ENCODE measurements around the gene GAS1. TPM values are rescaled to one million over a fixed set of nuclear protein-coding genes. Genes with fewer than 3 reads are reported as not detected.

The GAS1 gene
- total and polyA plus RNA-seq, 10 donors = 2.0 to 13.2 (median 5.4) TPM

GRCh38 chr9:86902176-86902575, 45.1 kb downstream of the GAS1 start:
- intact Hi-C loops (cut with DNase I; ENCODE audit: low total_unique reads) = no loop called here
- Histone ChIP-seq H3K27me3 (replicated peaks in 1 of 7) (peaks cover 0 to 56% (median 17%) of the 10 kb centered on the region in 7 donors), H3K27ac (no peak overlapping the region), H3K4me3 (no peak overlapping the region), H3K9me3 (peaks cover 0 to 4% (median 0%) of the 10 kb centered on the region in 8 donors), H3K4me1 (peaks cover 0 to 12% (median 3%) of the 10 kb centered on the region in 6 donors), H3K36me3 (no peaks in the 10 kb centered on the region)
- no peak for TF ChIP-seq CTCF (IDR thresholded peaks at IDR 0.05 in 8 of 11, conservative IDR thresholded peaks at IDR 0.05 in 3 of 11)
- TF ChIP-seq POLR2A (IDR thresholded peaks at IDR 0.05) = no peak
- no peak for TF ChIP-seq POLR2AphosphoS5 (IDR thresholded peaks at IDR 0.05)
- no peak for DNase-seq
- WGBS, 5 donors = 19 to 35% (median 22%) methylated on average over 8 of the region's 8 CpGs

DNA sequence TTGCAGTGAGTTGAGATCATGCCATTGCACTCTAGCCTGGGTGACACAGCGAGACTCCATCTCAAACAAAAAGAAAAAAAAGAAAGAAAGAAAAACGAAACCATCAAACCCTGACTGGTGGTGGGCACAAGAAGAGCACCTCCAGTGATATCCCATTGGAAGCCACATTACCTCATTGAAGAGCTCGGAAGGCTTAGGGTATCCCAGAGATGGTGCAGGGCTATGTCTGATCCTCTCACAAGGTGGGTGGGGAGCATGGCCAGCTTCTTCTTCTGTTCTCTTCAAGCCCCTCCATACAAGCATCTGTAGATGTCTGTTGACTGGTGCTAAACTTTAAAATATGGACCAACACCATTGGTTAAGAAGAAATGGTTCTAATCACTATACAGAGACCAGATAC, 45.8 kb downstream of the GAS1 start:
- peaks cover 0 to 12% (median 3%) of the 10 kb centered on the region in 6 donors for H3K4me1 ChIP-seq
- peaks cover 0 to 56% (median 17%) of the 10 kb centered on the region in 7 donors for H3K27me3 ChIP-seq (replicated peaks in 1 of 7)
- no peak overlapping the region for H3K4me3 ChIP-seq
- DNase-seq = no peak
- no peaks in the 10 kb centered on the region for H3K36me3 ChIP-seq
- no peak overlapping the region for H3K27ac ChIP-seq
- TF ChIP-seq CTCF (IDR thresholded peaks at IDR 0.05 in 8 of 11, conservative IDR thresholded peaks at IDR 0.05 in 3 of 11) (no peak), POLR2AphosphoS5 (IDR thresholded peaks at IDR 0.05) (no peak), POLR2A (IDR thresholded peaks at IDR 0.05) (no peak)
- H3K9me3 ChIP-seq = peaks cover 0 to under 1% (median 0%) of the 10 kb centered on the region in 8 donors
- intact Hi-C loops (cut with DNase I; ENCODE audit: low total_unique reads) = no loop called here
- 84 to 93% (median 86%) methylated on average over 3 of the region's 3 CpGs for WGBS, 5 donors

All from spleen (tissue), 11 donors.